GM18867 (cell line): ENCODE results near the gene DGKE.

ENCODE experiments used
- ATAC-seq: cut with Tn5 transposase; IDR thresholded peaks from one replicate; pipeline ENCODE4 v1.9.1; 2021; ENCODE audit warnings: mild to moderate bottlenecking, moderate library complexity; ENCODE audit not compliant: unreplicated experiment

The DGKE gene

GRCh38 chr17:56845934-56846333, 12.0 kb downstream of the DGKE start:
- ATAC-seq = peak; percentile 68

GRCh38 chr17:56847106-56847505, 13.2 kb downstream of the DGKE start:
- ATAC-seq = no peak

- ATAC-seq = no peak
Measured at GRCh38 chr17:56849131-56849530, 15.2 kb downstream of the DGKE start.

- no peak for ATAC-seq
Measured at GRCh38 chr17:56850591-56850990, 16.6 kb downstream of the DGKE start.

GRCh38 chr17:56851008-56851407, 17.1 kb downstream of the DGKE start:
- no peak for ATAC-seq

GRCh38 chr17:56861899-56862298, 27.9 kb downstream of the DGKE start:
- ATAC-seq = no peak

GRCh38 chr17:56863974-56864373, 30.0 kb downstream of the DGKE start:
- no peak for ATAC-seq

- ATAC-seq = no peak
Measured at GRCh38 chr17:56866076-56866475, 32.1 kb downstream of the DGKE start.

- no peak for ATAC-seq
Measured at GRCh38 chr17:56866496-56866895, 32.5 kb downstream of the DGKE start.

- ATAC-seq = no peak
Measured at GRCh38 chr17:56867948-56868376, 34.0 kb downstream of the DGKE start.

- ATAC-seq = no peak
Measured at GRCh38 chr17:56868716-56869115, 34.8 kb downstream of the DGKE start.

GRCh38 chr17:56870081-56870651, 36.2 kb downstream of the DGKE start:
- peak; percentile 78 for ATAC-seq

GRCh38 chr17:56876766-56877179, 42.8 kb downstream of the DGKE start:
- ATAC-seq = no peak

- no peak for ATAC-seq
Measured at GRCh38 chr17:56879280-56879679, 45.3 kb downstream of the DGKE start.

- ATAC-seq = no peak
Measured at GRCh38 chr17:56880133-56880532, 46.2 kb downstream of the DGKE start.

GRCh38 chr17:56880571-56880970, 46.6 kb downstream of the DGKE start:
- no peak for ATAC-seq

- ATAC-seq = no peak
Measured at GRCh38 chr17:56881685-56882295, 47.8 kb downstream of the DGKE start.

GRCh38 chr17:56883616-56884015, 49.7 kb downstream of the DGKE start:
- ATAC-seq = no peak

- ATAC-seq = no peak
Measured at GRCh38 chr17:56884483-56885311, 50.7 kb downstream of the DGKE start.

GRCh38 chr17:56885312-56885657, 51.3 kb downstream of the DGKE start:
- ATAC-seq = no peak

- ATAC-seq = no peak
Measured at GRCh38 chr17:56886288-56886731, 52.4 kb downstream of the DGKE start.

- no peak for ATAC-seq
Measured at GRCh38 chr17:56887105-56887504, 53.2 kb downstream of the DGKE start.
